Measurements from ENCODE around the gene SUSD6.

SUSD6 gene

GRCh38 chr14:69580009-69580577 is 31.3 kb upstream of the SUSD6 start:
- TF ChIP-seq CTCF (IDR thresholded peaks at IDR 0.05; ENCODE audit: low read depth, low read length) = peak; percentile 68
- peak; percentile 41 for DNase-seq (ENCODE audit: extremely low read depth, low read depth)

DNA sequence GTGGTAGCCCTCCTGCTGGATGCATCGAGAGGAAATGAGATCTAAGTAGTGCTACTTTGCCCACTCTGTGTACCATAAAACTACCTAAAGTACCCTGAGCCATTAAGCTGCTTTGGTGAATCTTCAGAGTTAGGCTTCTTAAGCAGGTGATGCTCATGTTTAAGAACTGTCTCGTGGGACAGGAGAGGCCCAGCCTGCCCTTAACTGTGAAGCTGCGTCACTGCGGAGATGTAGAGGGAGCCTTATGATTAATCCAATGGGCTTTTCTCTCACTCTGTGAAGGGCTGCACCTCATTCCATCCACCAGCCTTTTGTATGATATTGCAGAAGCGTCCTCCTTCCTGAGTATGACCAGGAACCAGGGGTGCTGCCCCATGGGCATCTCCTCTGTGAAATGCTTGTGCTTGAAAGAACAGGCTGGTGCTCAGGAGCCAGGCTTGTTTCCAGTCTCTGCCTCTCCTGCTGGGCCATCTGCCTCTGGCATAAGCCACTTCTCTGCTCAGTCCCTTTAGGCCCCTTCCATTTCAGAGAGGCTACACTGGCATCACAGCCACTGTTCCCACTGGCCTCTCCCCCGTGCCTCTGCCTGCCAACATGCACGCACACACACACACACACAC is 30.0 kb upstream of the SUSD6 start:
- no peak for TF ChIP-seq CTCF (IDR thresholded peaks at IDR 0.05; ENCODE audit: low read depth, low read length)
- no peak for DNase-seq (ENCODE audit: extremely low read depth, low read depth)

DNA sequence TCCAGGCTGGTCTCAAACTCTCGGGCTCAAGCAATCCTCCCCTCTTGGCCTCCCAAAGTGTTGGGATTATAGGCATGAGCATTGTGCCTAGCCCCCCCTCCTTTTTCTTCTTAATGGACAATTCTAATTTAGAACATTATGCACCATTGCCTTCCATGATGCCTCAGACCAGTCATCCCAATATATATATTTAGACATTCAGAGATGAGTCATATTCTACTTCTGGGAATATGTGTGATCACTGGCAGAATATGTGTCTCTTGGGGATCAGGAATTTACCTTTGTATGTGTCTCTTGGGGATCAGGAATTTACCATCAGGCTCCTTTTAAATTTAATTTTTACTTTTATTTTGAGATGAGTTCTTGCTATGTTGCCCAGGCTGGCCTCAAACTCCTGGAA is 29.2 kb upstream of the SUSD6 start:
- no peak for TF ChIP-seq CTCF (IDR thresholded peaks at IDR 0.05; ENCODE audit: low read depth, low read length)
- no peak for DNase-seq (ENCODE audit: extremely low read depth, low read depth)

GRCh38 chr14:69582829-69583228 is 28.6 kb upstream of the SUSD6 start:
- no peak for TF ChIP-seq CTCF (IDR thresholded peaks at IDR 0.05; ENCODE audit: low read depth, low read length)
- no peak for DNase-seq (ENCODE audit: extremely low read depth, low read depth)

GRCh38 chr14:69584389-69584788 is 27.0 kb upstream of the SUSD6 start:
- TF ChIP-seq CTCF (IDR thresholded peaks at IDR 0.05; ENCODE audit: low read depth, low read length) = no peak

GRCh38 chr14:69586404-69586803 is 25.0 kb upstream of the SUSD6 start:
- TF ChIP-seq CTCF (IDR thresholded peaks at IDR 0.05; ENCODE audit: low read depth, low read length) = no peak
- no peak for DNase-seq (ENCODE audit: extremely low read depth, low read depth)

More at GRCh38 chr14:69584389-69584788, 27.0 kb upstream of the SUSD6 start:
- no peak for DNase-seq (ENCODE audit: extremely low read depth, low read depth)

- no peak for DNase-seq (ENCODE audit: extremely low read depth, low read depth)
- no peak for TF ChIP-seq CTCF (IDR thresholded peaks at IDR 0.05; ENCODE audit: low read depth, low read length)
Measured at GRCh38 chr14:69587389-69587788, 24.0 kb upstream of the SUSD6 start.

All from AG09319 (cell line).